ENCODE data around the gene GPC1.

DNA sequence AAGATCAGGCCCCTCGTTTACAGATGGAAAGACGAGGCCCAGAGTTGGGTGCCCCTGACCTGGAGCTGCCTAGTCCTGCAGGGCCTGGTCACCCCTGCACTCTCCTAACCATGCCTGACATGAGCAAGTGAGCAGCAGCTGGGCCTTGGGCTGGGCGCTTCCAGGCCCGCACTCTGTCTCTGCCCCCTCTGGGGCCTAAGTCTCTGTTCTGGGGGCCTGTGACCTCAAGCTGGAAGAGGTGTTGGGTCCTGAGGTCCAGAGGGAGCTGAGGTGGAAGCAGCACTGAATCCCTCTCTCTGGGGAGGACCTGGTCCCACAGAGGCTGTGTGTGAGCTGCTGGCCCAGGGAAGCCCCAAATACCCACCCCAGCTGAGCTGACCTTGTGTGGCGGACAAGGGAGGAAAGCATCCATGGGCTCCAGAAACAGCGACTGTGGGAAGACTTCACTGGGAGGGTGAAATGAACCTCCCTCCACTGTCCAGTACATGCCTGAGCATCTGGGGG is 46.1 kb upstream of the GPC1 start:
- TF ChIP-seq POLR2A (IDR thresholded peaks at IDR 0.05; ENCODE audit: low read depth, low read length) (no peak), POLR2AphosphoS5 (IDR thresholded peaks at IDR 0.05; ENCODE audit: low read depth, low read length) (no peak), TAF1 (IDR thresholded peaks at IDR 0.05; ENCODE audit: borderline replicate concordance, low read depth, low read length) (no peak)
